Raji (cell line): ENCODE data around the gene CEACAM16.

Experiments
- POLR2A ChIP-seq: IDR thresholded peaks from 2 replicates; pipeline ENCODE4 v1.6.1; 2011; ENCODE audit warnings: low read depth, low read length, control low read depth; ENCODE audit not compliant: insufficient read depth

Gene CEACAM16

GRCh38 chr19:44668985-44669764 lies 29.8 kb upstream of the CEACAM16 start:
- TF ChIP-seq POLR2A = no peak

DNA sequence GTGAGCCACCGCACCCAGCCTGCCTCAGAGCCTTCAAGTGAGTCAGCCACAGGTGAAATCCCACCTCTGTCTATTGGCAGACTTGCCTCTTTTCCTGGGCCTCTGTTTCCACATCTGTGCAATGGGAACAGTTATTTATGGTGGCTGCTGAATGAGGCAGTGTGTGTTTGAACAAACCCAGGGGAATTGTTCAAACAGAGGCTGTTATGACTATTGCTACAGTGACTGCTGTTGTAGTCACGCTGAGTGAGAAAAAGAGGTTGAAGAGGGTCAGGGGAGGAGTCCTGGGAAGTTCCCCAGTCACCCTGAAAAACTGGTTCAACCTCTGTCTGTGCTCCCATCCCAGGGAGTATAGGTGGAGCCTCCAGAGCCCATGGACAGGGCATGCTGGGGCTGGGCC lies 27.6 kb upstream of the CEACAM16 start, which contains the start of gene CEACAM19:
Gene CEACAM19 (plus strand): TSS at position 83 of the 400 bp plus-strand sequence. CDS start 450 bp downstream, outside the sequence.
- no peak for TF ChIP-seq POLR2A

DNA sequence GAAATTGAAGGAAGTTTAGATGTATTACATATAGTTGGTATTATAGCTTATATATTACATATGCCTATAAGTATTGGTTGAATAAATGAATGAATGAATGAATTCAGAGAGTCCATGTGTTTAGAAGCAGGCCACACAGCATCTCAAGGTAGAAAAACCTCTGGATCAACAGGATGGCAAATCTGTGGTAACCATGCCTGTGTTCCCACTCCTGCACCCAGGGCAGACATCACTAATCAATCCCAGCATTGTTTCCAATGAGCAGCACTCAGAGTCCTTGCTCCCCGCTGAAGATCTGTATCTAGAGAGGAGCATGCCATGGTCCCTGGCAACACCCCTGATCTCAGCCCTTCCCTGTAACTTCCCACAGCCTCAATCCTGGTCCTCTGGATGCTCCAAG lies 26.7 kb upstream of the CEACAM16 start:
- TF ChIP-seq POLR2A = no peak

DNA sequence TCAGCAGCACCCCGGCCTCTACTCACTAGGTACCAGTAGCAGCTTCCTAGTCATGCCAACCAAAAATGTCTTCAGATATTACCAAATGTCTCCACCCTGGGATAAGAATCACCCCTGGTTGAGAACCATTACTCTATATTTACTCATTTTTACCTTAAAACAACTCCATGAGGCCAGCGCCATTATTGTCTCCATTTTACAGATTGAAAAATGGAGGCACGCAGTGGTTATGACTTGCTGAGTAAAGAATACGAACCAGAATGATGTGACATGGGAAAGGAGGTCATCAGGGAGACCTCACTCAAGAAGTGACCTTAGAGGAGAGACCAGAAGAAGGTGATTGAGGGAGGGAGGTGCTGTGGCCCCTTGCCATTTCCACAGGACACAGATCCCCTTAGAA lies 25.4 kb upstream of the CEACAM16 start:
- TF ChIP-seq POLR2A = no peak

GRCh38 chr19:44675521-44675920 lies 23.4 kb upstream of the CEACAM16 start:
- no peak for TF ChIP-seq POLR2A

GRCh38 chr19:44677019-44677811 lies 21.7 kb upstream of the CEACAM16 start:
- no peak for TF ChIP-seq POLR2A

DNA sequence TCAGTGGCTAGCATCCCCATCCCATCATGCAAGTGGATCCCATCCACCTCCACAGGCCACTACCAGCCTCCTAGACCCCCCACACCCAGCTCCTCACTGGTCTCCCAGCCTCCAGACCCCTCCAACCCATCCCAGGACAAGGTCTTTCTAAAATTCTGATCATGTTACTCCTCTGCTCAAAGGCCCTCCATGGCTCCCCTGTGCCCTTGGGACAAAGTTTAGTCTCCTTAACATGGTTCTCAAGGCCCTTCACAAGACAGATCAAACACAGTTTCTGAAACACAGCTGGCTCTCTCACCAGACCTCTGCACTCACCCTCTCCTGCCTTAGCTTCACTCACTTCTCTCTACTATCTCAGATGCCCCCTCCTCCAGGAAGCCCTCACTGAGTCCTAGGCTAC lies 18.4 kb upstream of the CEACAM16 start:
- TF ChIP-seq POLR2A = no peak

GRCh38 chr19:44681992-44682790 lies 16.8 kb upstream of the CEACAM16 start:
- no peak for TF ChIP-seq POLR2A

GRCh38 chr19:44682807-44683206 lies 16.1 kb upstream of the CEACAM16 start:
- no peak for TF ChIP-seq POLR2A

GRCh38 chr19:44683434-44684210 lies 15.3 kb upstream of the CEACAM16 start:
- TF ChIP-seq POLR2A = no peak

DNA sequence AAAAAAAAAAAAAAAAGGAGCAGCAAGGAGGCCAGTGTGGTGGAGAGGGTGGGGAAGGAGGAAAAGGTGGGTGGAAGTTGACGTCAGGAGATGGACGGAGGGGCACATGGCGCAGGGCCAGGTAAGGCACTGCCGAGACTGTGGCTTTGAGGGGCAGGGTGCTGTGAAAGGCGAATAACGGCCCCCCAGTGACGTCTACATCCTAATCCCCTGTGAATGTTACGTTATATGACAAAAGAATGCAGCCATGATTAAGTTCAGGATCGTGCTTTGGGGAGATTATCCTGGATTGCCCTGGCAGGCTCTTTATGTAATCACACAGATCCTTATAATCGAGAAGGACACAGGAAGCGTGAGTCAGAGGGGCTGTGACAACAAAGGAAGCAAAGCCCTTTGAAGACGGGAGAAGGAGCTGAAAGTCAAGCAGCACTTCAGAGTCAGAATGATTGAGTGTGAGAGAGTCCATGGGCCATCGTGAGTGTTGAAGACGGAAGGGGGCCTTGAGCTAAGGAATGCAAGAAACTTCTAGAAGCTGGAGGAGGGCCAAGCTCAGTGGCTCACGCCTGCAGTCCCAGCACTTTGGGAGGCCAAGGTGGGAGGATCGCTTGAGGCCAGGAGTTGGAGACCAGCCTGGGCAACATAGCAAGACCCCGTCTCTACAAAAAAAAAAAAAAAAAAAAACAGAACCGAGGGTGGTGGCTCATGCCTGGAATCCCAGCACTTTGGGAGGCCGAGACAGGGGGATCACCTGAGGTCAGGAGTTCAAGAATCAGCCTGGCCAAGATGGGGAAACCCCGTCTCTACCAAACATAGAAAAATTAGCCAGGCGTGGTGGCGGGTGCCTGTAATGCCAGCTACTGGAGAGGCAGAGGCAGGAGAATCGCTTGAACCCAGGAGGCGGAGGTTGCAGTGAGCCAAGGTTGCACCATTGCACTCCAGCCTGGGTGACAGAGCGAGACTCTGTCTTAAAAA lies 13.8 kb upstream of the CEACAM16 start:
- TF ChIP-seq POLR2A = no peak

DNA sequence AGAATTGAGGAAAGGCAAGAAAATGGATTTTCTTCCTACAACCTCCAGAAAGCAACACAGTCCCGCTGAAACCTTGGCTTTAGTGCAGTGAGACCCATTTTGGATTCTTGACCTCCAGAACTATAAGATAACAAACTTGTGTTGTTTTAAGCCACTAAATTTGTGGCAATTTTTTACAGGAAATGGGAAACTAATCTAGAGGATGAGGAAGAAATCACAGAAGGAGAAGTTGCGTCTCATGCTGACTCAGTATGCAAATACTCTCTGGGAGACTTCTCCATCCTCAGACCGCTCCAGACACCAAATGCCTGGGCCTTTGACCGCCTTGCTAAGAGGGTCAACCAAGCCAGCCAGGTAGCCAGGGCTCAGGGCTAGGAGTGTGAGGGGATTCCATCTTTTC lies 13.1 kb upstream of the CEACAM16 start:
- no peak for TF ChIP-seq POLR2A

GRCh38 chr19:44686896-44687295 lies 12.1 kb upstream of the CEACAM16 start:
- TF ChIP-seq POLR2A = no peak
